A549 treated with Hydrocortisone at 1 μM for 4 hours (cell line): ENCODE results near the gene DIPK1A. TPM values are rescaled to one million over a fixed set of nuclear protein-coding genes. Genes with fewer than 3 reads are reported as not detected.

ENCODE experiments used
- total RNA-seq: library from RNA; stranded (reverse); fragments of 200-300 nt; extraction: Qiagen RNA extraction; gene quantifications from 5 replicates; pipeline ENCODE4 v1.2.3, GENCODE V29; 2022

DIPK1A gene
- 6.8 to 11.6 TPM (median 8.6 TPM) in 5 replicates for total RNA-seq

GRCh38 chr1:92961131-92961895, at the start of gene DIPK1A:
Gene DIPK1A, minus strand, starts transcription at chr1:92961462. Its CDS starts 33 bp downstream, at chr1:92961429.

GRCh38 chr1:92831762-92832536, 129.3 kb downstream of the DIPK1A start, which contains the start of gene RPL5:
Gene RPL5, plus strand, starts transcription at chr1:92832040. Its CDS starts 75 bp downstream, at chr1:92832115.

Other genes with a start within 250 kb of the DIPK1A start
- 4.5 to 10.4 TPM (median 6.5 TPM) in 5 replicates for gene EVI5, start 176.4 kb downstream of the DIPK1A start, total RNA-seq
- 1,156 to 1,209 TPM (median 1,181 TPM) in 5 replicates for gene RPL5, start 129.4 kb downstream of the DIPK1A start, total RNA-seq
- gene MTF2, start 117.8 kb upstream of the DIPK1A start, total RNA-seq: 9.3 to 16.9 TPM (median 12.3 TPM) in 5 replicates
- gene TMED5, start 219.0 kb upstream of the DIPK1A start, total RNA-seq: 26.8 to 35.1 TPM (median 32.5 TPM) in 5 replicates
- gene CCDC18, start 219.3 kb upstream of the DIPK1A start, total RNA-seq: 4.3 to 6.0 TPM (median 5.7 TPM) in 5 replicates